ENCODE data around the gene CTNNBIP1. TPM values are rescaled to one million over a fixed set of nuclear protein-coding genes. Genes with fewer than 3 reads are reported as not detected.

CTNNBIP1 gene
- total and polyA plus RNA-seq, 4 donors, result 6.7 to 10.6 (median 9.6) TPM

DNA sequence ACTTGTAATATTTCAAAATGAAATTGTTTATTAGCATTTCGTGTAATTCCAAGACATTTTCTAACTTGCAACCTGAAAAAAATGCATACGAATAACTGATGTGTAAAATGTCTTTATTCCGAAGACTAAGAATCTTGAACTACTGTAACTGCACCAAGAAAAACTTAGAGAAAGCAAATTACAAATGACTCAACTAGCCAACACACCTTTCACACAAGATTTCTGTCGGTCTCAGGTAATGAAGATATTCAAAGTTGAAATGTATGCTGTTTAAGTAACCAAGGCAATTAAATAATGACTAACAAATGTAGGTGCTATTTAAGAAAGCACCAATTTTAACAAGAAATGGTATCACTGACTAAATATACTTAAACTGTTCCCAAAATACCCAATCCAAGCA, 88.4 kb downstream of the CTNNBIP1 start:
- no peak overlapping the region for H3K4me3 ChIP-seq (ENCODE audit: low read depth in 1 of 3, low read length in 3 of 3)
- no peaks in the 10 kb centered on the region for H3K9me3 ChIP-seq (ENCODE audit: control insufficient read depth in 4 of 4, low read length in 3 of 4)
- H3K27ac ChIP-seq (ENCODE audit: low read depth in 1 of 2, low read length in 2 of 2), result no peak overlapping the region
- no peaks in the 10 kb centered on the region for H3K36me3 ChIP-seq (ENCODE audit: control insufficient read depth in 4 of 4, insufficient read depth in 3 of 4, low read depth in 1 of 4, low read length in 3 of 4)
- WGBS, result 92% methylated on average over 4 of the region's 4 CpGs
- peaks cover 10 to 23% (median 21%) of the 10 kb centered on the region in 4 donors for H3K4me1 ChIP-seq (ENCODE audit: control insufficient read depth in 4 of 4, insufficient read depth in 4 of 4, low read length in 3 of 4)
- no peak for DNase-seq (ENCODE audit: low spot score)
- H3K9ac ChIP-seq (ENCODE audit: low read depth in 1 of 2, low read length in 2 of 2), result no peak overlapping the region
- H3K27me3 ChIP-seq (ENCODE audit: control insufficient read depth in 4 of 4, insufficient read depth in 4 of 4, low read length in 3 of 4), result no peaks in the 10 kb centered on the region
- TF ChIP-seq RXRA (IDR thresholded peaks at IDR 0.05) (no peak), FOXA1 (IDR thresholded peaks at IDR 0.05) (no peak), GABPA (IDR thresholded peaks at IDR 0.05 in 1 of 2, conservative IDR thresholded peaks at IDR 0.05 in 1 of 2) (no peak), NR2F2 (IDR thresholded peaks at IDR 0.05) (no peak), JUND (IDR thresholded peaks at IDR 0.05) (no peak), HNF4A (conservative IDR thresholded peaks at IDR 0.05) (no peak), HNF4G (IDR thresholded peaks at IDR 0.05) (no peak), SP1 (IDR thresholded peaks at IDR 0.05) (no peak), EGR1 (IDR thresholded peaks at IDR 0.05; ENCODE audit: low read depth in 2 of 2) (no peak)

- no peak for DNase-seq (ENCODE audit: low spot score)
- no peaks in the 10 kb centered on the region for H3K9me3 ChIP-seq (ENCODE audit: control insufficient read depth in 4 of 4, low read length in 3 of 4)
- 87% methylated on average over 3 of the region's 3 CpGs for WGBS
- H3K4me1 ChIP-seq (ENCODE audit: control insufficient read depth in 4 of 4, insufficient read depth in 4 of 4, low read length in 3 of 4), result peaks cover 10 to 23% (median 21%) of the 10 kb centered on the region in 4 donors
- H3K36me3 ChIP-seq (ENCODE audit: control insufficient read depth in 4 of 4, insufficient read depth in 3 of 4, low read depth in 1 of 4, low read length in 3 of 4), result no peaks in the 10 kb centered on the region
- no peak overlapping the region for H3K27ac ChIP-seq (ENCODE audit: low read depth in 1 of 2, low read length in 2 of 2)
- no peak for TF ChIP-seq HNF4G (IDR thresholded peaks at IDR 0.05)
- H3K9ac ChIP-seq (ENCODE audit: low read depth in 1 of 2, low read length in 2 of 2), result no peak overlapping the region
- H3K4me3 ChIP-seq (ENCODE audit: low read depth in 1 of 3, low read length in 3 of 3), result no peak overlapping the region
- no peaks in the 10 kb centered on the region for H3K27me3 ChIP-seq (ENCODE audit: control insufficient read depth in 4 of 4, insufficient read depth in 4 of 4, low read length in 3 of 4)
Measured at GRCh38 chr1:9820521-9820920, 89.5 kb downstream of the CTNNBIP1 start.

GRCh38 chr1:9817734-9818133, 92.3 kb downstream of the CTNNBIP1 start:
- H3K27me3 ChIP-seq (ENCODE audit: control insufficient read depth in 4 of 4, insufficient read depth in 4 of 4, low read length in 3 of 4), result no peaks in the 10 kb centered on the region
- no peak for DNase-seq (ENCODE audit: low spot score)
- no peaks in the 10 kb centered on the region for H3K36me3 ChIP-seq (ENCODE audit: control insufficient read depth in 4 of 4, insufficient read depth in 3 of 4, low read depth in 1 of 4, low read length in 3 of 4)
- no peak overlapping the region for H3K27ac ChIP-seq (ENCODE audit: low read depth in 1 of 2, low read length in 2 of 2)
- H3K4me3 ChIP-seq (ENCODE audit: low read depth in 1 of 3, low read length in 3 of 3), result no peak overlapping the region
- 95% methylated on average over 4 of the region's 4 CpGs for WGBS
- H3K4me1 ChIP-seq (ENCODE audit: control insufficient read depth in 4 of 4, insufficient read depth in 4 of 4, low read length in 3 of 4), result peaks cover under 1 to 4% (median 4%) of the 10 kb centered on the region in 4 donors
- H3K9me3 ChIP-seq (ENCODE audit: control insufficient read depth in 4 of 4, low read length in 3 of 4), result no peaks in the 10 kb centered on the region
- H3K9ac ChIP-seq (ENCODE audit: low read depth in 1 of 2, low read length in 2 of 2), result no peak overlapping the region
- TF ChIP-seq ATF3 (IDR thresholded peaks at IDR 0.05) (no peak), ZBTB33 (IDR thresholded peaks at IDR 0.05) (no peak), RAD21 (IDR thresholded peaks at IDR 0.05) (no peak), REST (IDR thresholded peaks at IDR 0.05) (no peak), FOXA2 (IDR thresholded peaks at IDR 0.05) (no peak), JUND (IDR thresholded peaks at IDR 0.05) (no peak), EGR1 (IDR thresholded peaks at IDR 0.05; ENCODE audit: low read depth in 2 of 2) (no peak), HNF4G (IDR thresholded peaks at IDR 0.05) (no peak), NR2F2 (IDR thresholded peaks at IDR 0.05) (no peak), FOXA1 (IDR thresholded peaks at IDR 0.05) (no peak), RXRA (IDR thresholded peaks at IDR 0.05) (no peak), GABPA (IDR thresholded peaks at IDR 0.05 in 1 of 2, conservative IDR thresholded peaks at IDR 0.05 in 1 of 2) (no peak)

Data from liver (tissue), 9 donors.